T-helper 17 cell (primary cell): ENCODE measurements around the gene YJU2. TPM values are rescaled to one million over a fixed set of nuclear protein-coding genes. Genes with fewer than 3 reads are reported as not detected.
"Not testable (repeated sequence)": the region's sequence is repeated elsewhere in the genome, so short reads cannot be mapped to it uniquely, and the experiment has no call there.

Experiments
- ATAC-seq: fragments of 150-1000 bp; cut with Tn5 transposase; 2 replicates; pipeline ENCODE4 v1.10.0; 2021; ENCODE audit warnings: mild to moderate bottlenecking, moderate library complexity
- DNase-seq, 3 donors: peaks; one replicate each; pipeline versions ENCODE4 v3.0.0 to v3.0.0-alpha.2; 2020 to 2021
- H3K9me3 ChIP-seq: one replicate; pipeline ENCODE4 v1.7.0; 2013; ENCODE audit warnings: low read length, mild to moderate bottlenecking; ENCODE audit not compliant: control insufficient read depth, poor library complexity, severe bottlenecking
- H3K27ac Mint-ChIP-seq: one replicate; pipeline ENCODE4 v1.8.0; 2022; ENCODE audit warnings: mild to moderate bottlenecking, moderate library complexity, mixed read lengths
- H3K27me3 Mint-ChIP-seq: one replicate; pipeline ENCODE4 v1.8.0; 2022; ENCODE audit warnings: mixed read lengths
- H3K36me3 Mint-ChIP-seq: one replicate; pipeline ENCODE4 v1.8.0; 2022; ENCODE audit warnings: low read depth, mixed read lengths
- H3K4me1 Mint-ChIP-seq: one replicate; pipeline ENCODE4 v1.8.0; 2022; ENCODE audit warnings: mild to moderate bottlenecking, mixed read lengths
- H3K4me3 Mint-ChIP-seq: one replicate; pipeline ENCODE4 v1.8.0; 2022; ENCODE audit warnings: mild to moderate bottlenecking, moderate library complexity, mixed read lengths
- total RNA-seq, 4 donors: library from RNA in 2 of 4; stranded (reverse) in 2 of 4; gene quantifications; one replicate each; pipeline ENCODE4 v1.2.3 and lab custom pipeline; 2022 to 2026

The YJU2 gene
- total RNA-seq, 2 donors from 2014 or later: 34.9 to 46.1 TPM

DNA sequence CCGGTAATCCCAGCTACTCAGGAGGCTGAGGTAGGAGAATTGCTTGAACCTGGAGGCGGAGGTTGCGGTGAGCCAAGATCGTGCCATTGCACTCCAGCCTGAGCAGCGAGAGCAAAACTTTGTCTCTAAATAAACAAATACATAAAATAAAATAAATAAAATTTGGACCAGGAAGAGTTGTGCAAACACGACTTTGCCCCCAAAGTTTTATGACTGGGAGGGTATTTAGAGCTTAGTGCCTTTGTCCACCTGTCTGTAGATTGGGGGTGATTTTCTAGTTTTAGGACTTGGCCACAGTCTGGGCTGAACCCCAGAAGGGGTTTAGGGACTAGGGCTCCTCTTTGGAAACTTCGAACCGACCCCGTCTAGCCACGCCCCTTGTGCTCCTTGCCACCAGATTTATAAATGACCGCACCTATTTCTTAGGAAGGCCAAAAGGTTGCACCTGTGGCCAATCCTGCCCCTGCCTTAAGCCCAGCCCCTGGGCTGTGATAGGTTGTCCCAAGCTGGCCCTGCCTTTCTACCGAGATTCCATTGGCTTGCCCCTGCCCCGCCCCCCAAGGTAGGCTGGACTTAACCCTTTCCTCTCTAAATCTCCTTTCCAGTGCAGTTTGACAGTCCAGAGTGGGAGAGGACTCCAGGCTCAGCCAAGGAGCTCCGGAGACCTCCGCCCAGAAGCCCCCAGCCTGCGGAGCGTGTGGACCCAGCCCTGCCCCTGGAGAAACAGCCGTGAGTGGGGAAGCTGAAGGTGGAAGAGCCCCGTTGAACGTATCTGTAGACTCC is 37.5 kb downstream of the YJU2 start:
- H3K9me3 ChIP-seq: no peaks in the 10 kb centered on the region
- ATAC-seq: no peak
- Mint-ChIP-seq H3K27ac (no peak overlapping the region), H3K36me3 (no peaks in the 10 kb centered on the region), H3K4me1 (peaks cover 4% of the 10 kb centered on the region), H3K27me3 (peaks cover 16% of the 10 kb centered on the region), H3K4me3 (no peak overlapping the region)
- DNase-seq: no peak

- no peak overlapping the region for H3K27ac Mint-ChIP-seq
- H3K4me3 Mint-ChIP-seq: no peak overlapping the region
- no peaks in the 10 kb centered on the region for H3K36me3 Mint-ChIP-seq
- DNase-seq: no peak
- H3K27me3 Mint-ChIP-seq: peaks cover 13% of the 10 kb centered on the region
- ATAC-seq: no peak
- no peaks in the 10 kb centered on the region for H3K9me3 ChIP-seq
- H3K4me1 Mint-ChIP-seq: peaks cover 4% of the 10 kb centered on the region
These were observed 38.1 kb downstream of the YJU2 start for GRCh38 chr19:4284974-4285373.

DNA sequence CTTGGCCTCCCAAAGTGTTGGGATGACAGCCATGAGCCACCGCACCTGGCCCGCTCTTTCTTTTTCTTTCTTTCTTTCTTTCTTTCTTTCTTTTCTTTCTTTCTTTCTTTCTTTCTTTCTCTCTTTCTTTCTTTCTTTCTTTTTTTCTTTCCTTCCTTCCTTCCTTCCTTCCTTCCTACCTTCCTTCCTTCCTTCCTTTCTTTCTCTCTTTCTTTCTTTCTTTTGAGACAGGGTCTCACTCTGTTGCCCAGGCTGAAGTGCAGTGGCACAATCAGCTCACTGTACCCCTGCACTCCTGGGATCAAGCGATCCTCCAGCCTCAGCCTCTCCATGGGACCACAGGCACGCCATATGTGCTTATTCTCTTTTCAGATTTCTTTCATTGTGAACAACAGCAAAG is 39.3 kb downstream of the YJU2 start:
- H3K9me3 ChIP-seq, DNase-seq, ATAC-seq, H3K4me1 Mint-ChIP-seq, H3K27ac Mint-ChIP-seq, H3K4me3 Mint-ChIP-seq, H3K36me3 Mint-ChIP-seq, H3K27me3 Mint-ChIP-seq: not testable (repeated sequence)

GRCh38 chr19:4288091-4288777 is 41.4 kb downstream of the YJU2 start:
- H3K4me1 Mint-ChIP-seq: peaks cover 2% of the 10 kb centered on the region
- no peak overlapping the region for H3K27ac Mint-ChIP-seq
- H3K4me3 Mint-ChIP-seq: no peak overlapping the region
- H3K9me3 ChIP-seq: no peaks in the 10 kb centered on the region
- no peak for DNase-seq
- no peak for ATAC-seq
- H3K27me3 Mint-ChIP-seq: peaks cover 6% of the 10 kb centered on the region
- no peaks in the 10 kb centered on the region for H3K36me3 Mint-ChIP-seq

GRCh38 chr19:4291184-4291732 is 44.4 kb downstream of the YJU2 start:
- Mint-ChIP-seq H3K4me1 (peaks cover 1% of the 10 kb centered on the region), H3K4me3 (no peak overlapping the region), H3K27ac (no peak overlapping the region), H3K36me3 (no peaks in the 10 kb centered on the region), H3K27me3 (no peaks in the 10 kb centered on the region)
- DNase-seq: no peak
- no peaks in the 10 kb centered on the region for H3K9me3 ChIP-seq
- ATAC-seq: no peak

- Mint-ChIP-seq H3K4me3 (no peak overlapping the region), H3K27me3 (no peaks in the 10 kb centered on the region), H3K4me1 (no peaks in the 10 kb centered on the region), H3K36me3 (no peaks in the 10 kb centered on the region), H3K27ac (no peak overlapping the region)
- no peak for DNase-seq
- no peaks in the 10 kb centered on the region for H3K9me3 ChIP-seq
- ATAC-seq: no peak
These were observed 45.6 kb downstream of the YJU2 start for GRCh38 chr19:4292515-4292914.

DNA sequence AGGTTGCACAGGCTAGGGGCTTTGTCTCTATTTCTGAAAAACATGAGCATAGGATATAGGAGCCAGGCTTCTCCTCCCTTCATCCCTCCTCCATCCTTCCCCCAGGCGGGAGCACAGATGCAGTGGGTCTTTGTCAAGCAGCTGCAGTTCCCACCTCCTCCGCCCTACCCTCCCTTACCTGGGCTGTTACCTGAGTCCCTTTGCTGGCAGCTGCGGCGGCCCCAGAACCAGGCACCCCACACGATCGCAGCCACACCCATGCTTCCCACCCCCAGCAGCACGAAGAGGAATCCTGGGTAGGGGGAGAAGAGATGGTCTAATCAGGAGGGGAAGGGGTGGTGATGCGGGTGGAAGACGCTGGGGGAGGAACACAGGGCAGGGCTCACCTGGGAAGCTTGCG is 47.5 kb downstream of the YJU2 start:
- Mint-ChIP-seq H3K27ac (no peak overlapping the region), H3K4me1 (no peaks in the 10 kb centered on the region), H3K27me3 (no peaks in the 10 kb centered on the region), H3K36me3 (no peaks in the 10 kb centered on the region), H3K4me3 (no peak overlapping the region)
- H3K9me3 ChIP-seq: no peaks in the 10 kb centered on the region
- ATAC-seq (no peak), DNase-seq (no peak)

- no peak overlapping the region for H3K27ac Mint-ChIP-seq
- no peaks in the 10 kb centered on the region for H3K9me3 ChIP-seq
- H3K36me3 Mint-ChIP-seq: no peaks in the 10 kb centered on the region
- DNase-seq (no peak), ATAC-seq (no peak)
- no peaks in the 10 kb centered on the region for H3K27me3 Mint-ChIP-seq
- no peaks in the 10 kb centered on the region for H3K4me1 Mint-ChIP-seq
- no peak overlapping the region for H3K4me3 Mint-ChIP-seq
These were observed 49.3 kb downstream of the YJU2 start for GRCh38 chr19:4295972-4296771.

GRCh38 chr19:4297901-4298809 is 51.3 kb downstream of the YJU2 start:
- Mint-ChIP-seq H3K4me1 (peaks cover 11% of the 10 kb centered on the region), H3K4me3 (no peak overlapping the region), H3K27me3 (no peaks in the 10 kb centered on the region), H3K27ac (no peak overlapping the region), H3K36me3 (no peaks in the 10 kb centered on the region)
- no peaks in the 10 kb centered on the region for H3K9me3 ChIP-seq
- ATAC-seq (no peak), DNase-seq (no peak)

GRCh38 chr19:4298810-4299550 is 52.1 kb downstream of the YJU2 start:
- Mint-ChIP-seq H3K27me3 (no peaks in the 10 kb centered on the region), H3K27ac (no peak overlapping the region), H3K4me3 (no peak overlapping the region), H3K4me1 (peaks cover 15% of the 10 kb centered on the region), H3K36me3 (no peaks in the 10 kb centered on the region)
- H3K9me3 ChIP-seq: no peaks in the 10 kb centered on the region
- DNase-seq: no peak
- ATAC-seq: no peak

DNA sequence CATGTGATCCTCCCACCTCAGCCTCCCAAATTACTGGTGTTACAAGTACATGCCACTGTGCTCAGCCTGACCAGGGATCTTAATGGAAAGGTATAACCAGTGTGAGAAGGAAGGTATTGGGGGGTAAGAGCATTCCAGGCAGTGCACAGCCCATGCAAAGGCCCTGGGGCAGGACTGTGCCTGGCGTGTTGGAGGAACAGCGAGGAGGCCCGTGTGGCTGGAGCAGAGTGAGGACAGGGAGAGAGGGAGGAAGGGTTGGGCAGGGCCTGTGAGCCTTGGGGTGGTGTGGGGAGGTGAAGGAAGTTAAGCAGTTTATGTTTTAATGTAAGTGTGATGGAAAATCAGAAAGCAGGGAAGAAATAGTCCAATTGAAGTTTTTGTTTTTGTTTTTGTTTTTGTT is 53.7 kb downstream of the YJU2 start:
- H3K27ac Mint-ChIP-seq: no peak overlapping the region
- DNase-seq: no peak
- no peaks in the 10 kb centered on the region for H3K9me3 ChIP-seq
- no peak for ATAC-seq
- H3K27me3 Mint-ChIP-seq: no peaks in the 10 kb centered on the region
- peaks cover 18% of the 10 kb centered on the region for H3K4me1 Mint-ChIP-seq
- H3K36me3 Mint-ChIP-seq: no peaks in the 10 kb centered on the region
- no peak overlapping the region for H3K4me3 Mint-ChIP-seq
